H54 (cell line): ENCODE data around the gene PAPPA.

Experiments used
- DNase-seq: peaks from one replicate; pipeline ENCODE4 v3.0.0; 2011; ENCODE audit warnings: low spot score, mixed read lengths; ENCODE audit not compliant: insufficient read length
- FAIRE-seq: peaks from 3 replicates; lab custom pipeline; 2011; peaks lifted over from hg19 to GRCh38; lab: Jason Lieb, UNC
- POLR2A ChIP-seq: IDR thresholded peaks from 2 replicates; pipeline ENCODE4 v1.6.1; 2011; ENCODE audit warnings: low read depth, mild to moderate bottlenecking, low read length

PAPPA gene

DNA sequence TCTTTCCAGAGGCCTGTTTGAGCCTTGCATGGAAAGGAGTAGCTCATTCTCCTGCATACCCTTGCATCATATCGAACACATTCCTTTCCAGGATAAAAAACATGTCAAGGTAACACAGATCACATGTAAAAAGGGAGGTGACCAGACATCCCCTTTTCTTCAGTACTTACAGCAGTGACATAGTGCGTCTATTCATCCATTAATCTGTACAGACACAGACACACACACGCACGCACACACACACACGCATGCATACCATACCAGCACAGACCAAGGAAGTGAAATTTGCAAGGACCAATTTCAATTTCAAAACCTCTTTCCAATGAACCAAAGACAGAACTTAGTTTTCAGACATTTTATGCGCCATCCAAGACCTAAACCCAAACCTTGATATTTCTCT is 256.0 kb downstream of the PAPPA start:
- no peak for TF ChIP-seq POLR2A
- no peak for DNase-seq
- no peak for FAIRE-seq

DNA sequence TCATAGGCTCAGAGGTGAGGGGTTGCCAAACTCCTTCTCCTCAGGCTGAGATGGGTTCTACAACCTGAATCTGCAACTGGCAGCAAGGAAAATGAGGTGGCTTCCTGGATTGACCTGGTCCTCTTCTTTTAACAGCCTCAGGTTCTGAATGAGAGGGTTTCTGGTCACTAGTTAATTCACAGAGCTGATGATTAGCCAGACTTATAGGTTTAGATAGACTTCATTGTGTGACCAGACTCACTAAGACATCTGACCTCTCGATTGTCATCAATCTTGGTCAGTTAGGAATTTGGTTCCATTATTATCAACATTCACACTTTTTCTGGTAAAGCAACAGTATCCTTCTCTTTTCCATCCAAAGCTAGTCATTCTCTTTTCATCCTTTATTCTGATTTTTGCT is 257.9 kb downstream of the PAPPA start:
- DNase-seq (no peak), FAIRE-seq (no peak)
- no peak for TF ChIP-seq POLR2A

DNA sequence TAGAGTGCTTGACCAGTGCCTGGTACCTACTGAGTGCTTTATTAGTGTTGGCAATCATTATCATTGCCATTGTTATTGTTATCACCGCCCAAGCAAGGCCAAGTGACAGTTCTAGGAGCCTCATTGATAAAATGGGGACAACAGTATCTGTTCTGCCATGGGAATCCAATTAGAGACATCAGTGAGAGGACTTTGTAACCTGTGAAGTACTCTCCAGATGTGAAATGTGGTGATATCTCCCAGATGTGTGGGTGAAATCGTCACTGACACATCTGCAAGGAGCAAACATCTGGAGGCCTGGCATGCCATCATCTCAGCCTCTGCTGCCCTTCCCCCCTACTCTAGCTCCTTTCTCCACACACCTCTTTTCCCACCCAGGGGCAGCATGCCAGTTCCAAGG is 260.8 kb downstream of the PAPPA start:
- TF ChIP-seq POLR2A: no peak
- no peak for FAIRE-seq
- no peak for DNase-seq

DNA sequence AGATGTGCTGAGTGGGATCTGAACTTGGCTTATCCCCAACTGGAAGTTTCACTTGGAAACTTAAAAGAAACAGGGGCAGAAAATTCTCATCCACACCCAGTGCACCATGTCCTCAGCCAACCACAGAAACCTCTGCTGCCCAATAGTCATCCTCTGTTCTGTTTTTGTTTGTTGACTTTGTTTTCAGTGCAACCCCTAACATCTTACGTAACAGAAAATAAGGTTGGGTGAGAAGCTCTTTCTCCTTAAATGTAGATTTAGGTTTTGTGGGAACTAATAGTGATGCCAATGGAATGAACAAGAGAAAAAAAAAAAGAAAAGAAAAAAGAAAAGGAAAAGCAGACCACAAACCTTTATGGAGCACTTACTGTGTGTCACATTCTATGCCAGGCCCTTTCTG is 262.8 kb downstream of the PAPPA start:
- FAIRE-seq: no peak
- no peak for TF ChIP-seq POLR2A
- DNase-seq: no peak

DNA sequence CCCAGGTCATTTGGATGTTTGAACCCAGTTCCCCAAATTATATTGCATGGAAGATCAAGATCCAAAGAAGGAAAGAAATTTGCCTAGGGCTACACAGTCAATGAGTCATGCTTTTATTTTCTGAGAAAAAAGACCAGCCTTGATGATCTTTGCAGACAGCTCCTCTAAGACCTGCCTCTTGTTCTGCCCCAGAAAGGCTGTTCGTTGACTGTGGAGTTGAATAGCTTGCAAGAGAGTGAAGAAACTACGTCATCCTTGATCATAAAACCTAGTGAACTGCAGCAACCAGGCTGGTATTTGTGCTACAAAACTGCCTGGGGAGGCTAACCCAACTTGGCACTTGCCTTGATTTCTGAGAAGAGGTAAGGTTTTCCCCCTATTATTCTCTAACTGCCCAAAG is 263.9 kb downstream of the PAPPA start:
- TF ChIP-seq POLR2A: no peak
- no peak for FAIRE-seq
- DNase-seq: no peak

DNA sequence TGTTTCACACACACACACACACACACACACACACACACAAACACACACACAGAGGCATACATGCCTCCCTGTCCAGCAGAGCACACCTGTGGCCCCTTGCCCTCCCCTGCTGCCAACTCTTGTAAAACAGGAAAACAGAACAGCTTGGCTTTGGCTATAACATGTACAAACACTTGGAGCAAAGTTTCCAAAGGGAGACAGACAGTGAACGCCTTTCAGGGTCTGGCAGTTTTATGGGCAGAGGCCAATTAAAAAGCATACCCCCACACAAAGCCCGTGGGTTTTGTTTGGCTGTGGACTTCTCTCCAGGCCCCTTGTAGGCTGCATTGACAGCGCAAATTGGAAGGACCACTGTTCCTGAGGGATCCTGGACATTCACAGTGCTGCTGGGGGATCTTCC is 265.6 kb downstream of the PAPPA start:
- no peak for TF ChIP-seq POLR2A
- FAIRE-seq (no peak), DNase-seq (no peak)

DNA sequence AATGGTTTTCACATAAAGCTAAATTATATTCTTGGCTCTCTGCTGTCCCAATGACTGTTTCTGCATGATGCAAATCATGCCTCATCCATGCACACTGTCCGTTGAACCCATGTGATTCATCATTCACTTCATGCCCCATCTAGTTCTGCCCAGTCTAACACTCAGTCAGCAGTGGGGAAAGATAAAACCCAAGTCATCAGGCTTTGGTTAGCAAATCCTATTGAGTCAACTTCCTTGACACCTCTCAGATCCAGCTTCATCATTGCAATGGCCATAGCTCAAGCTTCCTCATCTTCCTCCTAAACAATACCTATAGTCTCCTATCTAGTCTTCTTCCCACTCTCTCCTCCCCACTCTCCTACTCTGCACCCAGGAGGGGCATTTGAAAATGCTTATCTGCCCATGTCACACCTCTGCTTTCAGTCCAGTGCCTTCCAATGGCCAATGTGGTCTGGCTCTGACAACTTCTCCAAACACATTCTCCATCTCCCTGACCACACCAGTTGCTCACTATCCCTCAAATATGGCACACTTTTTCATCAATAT is 267.5 kb downstream of the PAPPA start:
- TF ChIP-seq POLR2A: no peak
- FAIRE-seq (no peak), DNase-seq (no peak)

DNA sequence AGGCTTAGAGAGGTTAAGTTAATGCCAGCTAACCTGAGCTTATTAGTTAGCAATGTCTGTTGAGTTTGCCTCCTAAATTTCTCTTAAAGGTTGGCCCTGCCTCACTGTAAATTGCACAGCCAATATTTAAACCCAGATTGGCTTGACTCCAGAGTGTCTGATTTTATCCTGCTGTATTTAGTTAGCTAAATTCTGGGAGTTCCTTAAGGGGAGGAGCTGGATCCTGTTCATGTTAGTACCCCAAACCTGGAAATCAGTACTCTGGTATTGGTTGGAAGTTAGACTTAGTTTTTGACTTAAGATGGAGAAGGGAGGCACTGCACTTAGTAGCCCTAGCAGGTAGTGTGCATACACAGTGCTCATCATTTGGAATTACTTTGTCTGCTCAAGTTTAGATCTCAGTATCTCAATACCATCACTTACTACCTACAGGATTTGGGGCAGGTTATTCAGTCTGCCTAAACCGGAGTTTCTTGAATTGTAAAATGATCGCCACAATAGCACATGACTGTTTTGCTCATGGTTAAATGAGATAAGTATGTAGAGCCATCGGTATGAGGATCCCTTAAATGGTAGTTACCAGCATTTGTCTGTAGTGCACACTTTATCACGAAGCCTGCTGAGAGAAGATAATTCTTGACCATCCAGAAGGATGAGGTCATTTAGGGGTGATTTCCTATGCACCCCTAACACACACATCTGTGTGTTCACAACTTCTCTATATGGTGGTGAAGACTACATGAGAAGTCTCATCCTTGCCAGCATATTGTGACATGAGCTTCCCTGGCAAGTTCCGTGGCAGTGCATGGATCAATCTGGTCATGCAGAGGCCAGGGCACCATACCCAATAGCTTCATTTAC is 268.8 kb downstream of the PAPPA start:
- no peak for TF ChIP-seq POLR2A
- no peak for DNase-seq
- FAIRE-seq: no peak

DNA sequence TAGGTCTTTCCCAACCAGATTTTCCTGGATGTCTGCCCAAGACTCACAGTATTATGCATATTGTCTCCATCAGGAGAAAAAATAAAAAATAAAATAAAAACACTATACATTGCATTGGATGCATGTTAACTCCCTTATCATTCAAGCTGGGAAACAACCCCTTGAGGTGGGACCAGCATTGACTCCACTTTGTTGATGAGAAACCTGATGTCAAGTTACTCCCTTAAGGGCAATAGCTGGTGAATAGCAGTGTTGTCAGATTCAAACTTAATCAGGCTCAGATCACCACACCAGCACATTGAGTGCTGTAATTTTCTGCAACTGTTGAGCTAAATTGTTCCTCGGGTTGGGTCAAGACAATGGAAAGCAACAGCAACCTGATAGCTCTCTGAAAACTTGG is 269.6 kb downstream of the PAPPA start:
- no peak for TF ChIP-seq POLR2A
- no peak for DNase-seq
- no peak for FAIRE-seq

DNA sequence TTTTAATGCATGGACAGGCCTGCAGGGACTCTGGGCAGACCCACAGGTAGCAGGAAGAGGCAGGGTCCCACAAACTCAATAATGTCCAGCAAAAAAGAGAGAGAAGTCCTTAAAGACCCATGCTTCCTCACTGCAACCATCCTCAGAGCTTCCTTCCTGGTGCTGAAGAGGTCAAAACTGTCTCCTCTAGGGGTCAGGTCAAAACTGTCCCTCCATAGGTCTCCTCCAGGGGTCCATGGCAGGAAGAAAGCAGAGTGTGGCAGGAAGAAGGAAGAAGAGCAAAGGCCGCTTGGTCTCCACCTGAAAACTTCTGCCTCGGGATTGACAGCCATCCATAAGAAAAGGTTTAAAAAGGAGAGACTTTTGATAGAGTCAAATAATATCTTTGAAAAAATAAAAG is 271.7 kb downstream of the PAPPA start:
- no peak for TF ChIP-seq POLR2A
- no peak for FAIRE-seq
- DNase-seq: no peak

DNA sequence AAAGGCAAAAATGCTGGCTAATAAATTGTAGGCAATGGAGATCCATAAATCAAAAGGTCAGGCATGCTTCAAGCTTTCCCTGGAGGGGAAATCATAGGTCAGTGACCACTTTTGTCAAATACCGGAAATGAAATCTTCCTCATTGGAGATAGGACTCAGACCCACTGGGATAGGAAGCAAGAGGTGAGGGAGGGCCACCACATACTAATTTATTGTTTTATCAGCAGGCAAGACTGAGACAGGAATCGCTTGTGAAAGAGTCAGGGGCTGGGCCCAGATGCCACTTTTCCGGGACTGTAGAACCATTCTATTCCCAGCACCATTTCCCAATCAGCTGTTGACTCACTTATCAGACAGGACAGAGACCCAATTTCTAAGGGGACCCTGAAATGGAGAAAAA is 277.3 kb downstream of the PAPPA start:
- no peak for DNase-seq
- TF ChIP-seq POLR2A: no peak
- FAIRE-seq: no peak

DNA sequence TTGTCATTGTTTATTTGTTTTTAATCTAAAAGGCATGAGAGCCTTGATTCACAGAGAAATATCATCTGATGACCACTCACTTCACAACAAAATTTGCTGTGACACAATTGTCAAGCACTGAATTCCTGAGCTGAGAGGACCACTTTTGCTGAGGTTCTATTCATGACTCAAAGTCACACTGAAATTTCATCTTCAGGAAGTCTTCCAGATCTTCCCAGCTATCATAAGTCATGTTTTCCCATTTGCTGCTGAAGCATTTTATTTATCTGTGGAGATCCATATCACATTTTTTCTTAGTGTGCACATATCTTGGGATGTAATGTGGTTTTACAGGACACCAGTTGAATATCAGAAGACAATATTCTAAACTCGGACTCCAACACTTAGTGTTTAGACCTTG is 278.5 kb downstream of the PAPPA start:
- FAIRE-seq (no peak), DNase-seq (no peak)
- no peak for TF ChIP-seq POLR2A

DNA sequence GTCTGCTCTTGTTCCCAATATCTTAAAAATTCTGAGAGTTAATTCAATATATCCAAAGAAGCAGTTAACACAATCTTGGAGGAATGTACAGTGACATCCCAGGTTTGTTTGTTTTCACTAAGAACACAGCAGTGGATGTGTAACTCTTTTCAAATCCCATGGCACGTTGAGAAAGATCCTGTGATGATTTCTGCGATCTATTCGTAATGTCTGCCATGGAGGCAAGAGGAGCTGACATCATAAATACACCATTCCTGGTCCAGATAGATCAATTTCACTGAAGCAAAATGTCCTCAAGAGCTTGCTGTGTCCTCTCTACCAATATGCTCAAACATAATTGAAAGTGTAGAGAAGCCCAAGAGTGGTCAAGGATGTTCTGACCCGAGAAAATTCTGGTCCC is 280.7 kb downstream of the PAPPA start:
- DNase-seq (no peak), FAIRE-seq (no peak)
- no peak for TF ChIP-seq POLR2A

DNA sequence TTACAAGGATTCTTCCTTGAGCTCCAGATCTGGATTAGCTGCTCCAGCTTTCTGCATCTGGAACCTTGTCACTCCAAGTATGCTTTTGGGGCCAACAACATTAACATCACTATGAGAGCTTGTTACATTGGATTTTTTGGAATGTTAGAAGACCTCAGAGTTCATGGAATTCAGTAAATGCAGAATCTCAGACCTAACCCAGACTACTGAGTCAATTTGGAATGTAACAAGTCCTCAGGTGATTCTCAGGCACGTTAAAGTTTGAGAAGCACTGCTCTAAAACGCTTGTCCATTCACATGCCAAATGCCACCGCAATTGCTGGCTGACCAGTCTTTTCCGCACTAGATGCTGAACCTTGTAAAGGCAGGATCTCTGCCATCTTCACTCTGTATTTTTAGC is 282.1 kb downstream of the PAPPA start:
- DNase-seq (no peak), FAIRE-seq (no peak)
- no peak for TF ChIP-seq POLR2A

DNA sequence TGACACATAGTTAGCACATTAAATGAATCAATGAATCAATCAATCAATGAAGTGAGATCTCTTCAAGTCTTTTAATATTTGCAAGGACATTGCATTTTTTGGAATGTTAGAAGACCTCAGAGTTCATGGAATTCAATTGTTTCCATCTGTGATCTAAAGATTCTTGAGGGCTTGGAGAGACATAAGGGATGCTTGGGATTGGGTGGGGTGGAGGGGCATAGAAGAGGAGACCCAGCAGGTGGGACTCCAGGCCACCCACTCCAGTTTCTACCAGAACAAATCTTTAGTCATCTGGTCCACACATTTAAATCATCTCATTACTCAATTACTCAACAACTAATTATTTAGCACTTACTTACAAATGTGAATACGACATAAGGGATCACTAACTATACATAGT is 282.5 kb downstream of the PAPPA start:
- no peak for TF ChIP-seq POLR2A
- FAIRE-seq: peak; percentile 33
- DNase-seq: no peak
